Activated CD4-positive, alpha-beta T cell treated with anti-CD3 and anti-CD28 coated beads, Interleukin-10, Interleukin-2, amounts not matched to agents 100 ng/mL and 50 ng/mL, durations not matched to agents 16 hours and 8 hours (primary cell): ENCODE data around the gene TRAPPC14.

ENCODE experiments used
- DNase-seq: peaks from one replicate; pipeline ENCODE4 v3.0.0-alpha.2; 2020

Gene TRAPPC14

GRCh38 chr7:100171840-100172239 is 13.3 kb upstream of the TRAPPC14 start:
- DNase-seq = no peak

- DNase-seq = no peak
These were observed 12.7 kb upstream of the TRAPPC14 start for GRCh38 chr7:100171087-100171681.

- no peak for DNase-seq
These were observed 11.8 kb upstream of the TRAPPC14 start for GRCh38 chr7:100170101-100170897.

- no peak for DNase-seq
These were observed 10.8 kb upstream of the TRAPPC14 start for GRCh38 chr7:100169147-100169850.

- no peak for DNase-seq
These were observed 9.4 kb upstream of the TRAPPC14 start for GRCh38 chr7:100167912-100168323.

GRCh38 chr7:100166970-100167911 is 8.7 kb upstream of the TRAPPC14 start:
- DNase-seq = no peak

GRCh38 chr7:100166317-100166940 is 7.9 kb upstream of the TRAPPC14 start:
- no peak for DNase-seq

- no peak for DNase-seq
These were observed 5.3 kb upstream of the TRAPPC14 start for GRCh38 chr7:100163871-100164270.

- DNase-seq = no peak
These were observed 4.5 kb upstream of the TRAPPC14 start for GRCh38 chr7:100163006-100163531.

- DNase-seq = no peak
These were observed 1.5 kb upstream of the TRAPPC14 start for GRCh38 chr7:100160067-100160466.

GRCh38 chr7:100159099-100159623 is 638 bp upstream of the TRAPPC14 start:
- no peak for DNase-seq

GRCh38 chr7:100157334-100158228 is 942 bp downstream of the TRAPPC14 start:
- no peak for DNase-seq

GRCh38 chr7:100157069-100157333 is 1.5 kb downstream of the TRAPPC14 start:
- no peak for DNase-seq

GRCh38 chr7:100156331-100157068 is 2.0 kb downstream of the TRAPPC14 start:
- no peak for DNase-seq

GRCh38 chr7:100155553-100156317 is 2.8 kb downstream of the TRAPPC14 start:
- no peak for DNase-seq

GRCh38 chr7:100154651-100155491 is 3.7 kb downstream of the TRAPPC14 start:
- DNase-seq = no peak

- DNase-seq = no peak
These were observed 4.6 kb downstream of the TRAPPC14 start for GRCh38 chr7:100153708-100154535.
